Measurements from ENCODE around the gene NDUFA6. TPM values are rescaled to one million over a fixed set of nuclear protein-coding genes. Genes with fewer than 3 reads are reported as not detected.
"Not testable (repeated sequence)": the region's sequence is repeated elsewhere in the genome, so short reads cannot be mapped to it uniquely, and the experiment has no call there.

NDUFA6 gene
- 100 to 1,000 TPM; 117 to 139 (median 125) TPM for total RNA-seq

- H3K4me3 ChIP-seq, result peak within 1 kb of the TSS; percentile 81 to 99 (median 95)
- peak within 1 kb of the TSS; percentile 98 to 100 (median 98) for H3K27ac ChIP-seq
- intact Hi-C loops (cut with DNase I; ENCODE audit: low total_unique reads) (loop anchor here (1.0 kb wide), 3 partner anchors 12 to 346 kb away; partner anchors contain the start of gene SMDT1), in situ Hi-C loops (cut with MboI; ENCODE audit: low sequenced_read_pairs in 4 of 4) (loop anchor here in 3 of 4 donors (10.0 to 25.0 kb wide), 3 partner anchors 184 to 346 kb away; partner anchors contain the start of genes NFAM1 (in 3 of the 3) and TCF20 (in 1 of the 3))
- H3K4me1 ChIP-seq, result peaks cover 24 to 38% of the 10 kb centered on the region in 2 donors
- no peaks in the 10 kb centered on the region for H3K9me3 ChIP-seq
- TF ChIP-seq POLR2A (IDR thresholded peaks at IDR 0.05) (peak; percentile 95 to 97), CTCF (IDR thresholded peaks at IDR 0.05 in 4 of 5, conservative IDR thresholded peaks at IDR 0.05 in 1 of 5) (peak; percentile 92 to 96 (median 96))
- H3K36me3 ChIP-seq, result peaks cover 0 to 18% of the 10 kb centered on the region in 2 donors
- no peaks in the 10 kb centered on the region for H3K27me3 ChIP-seq
- ATAC-seq (peak; percentile 97 to 99), DNase-seq (peak; percentile 100)
Observed at GRCh38 chr22:42090596-42091454, at the start of gene NDUFA6. TSS of gene NDUFA6 (minus strand) at chr22:42090772. CDS start at chr22:42090744, 28 bp downstream.

- ATAC-seq; H3K9me3 ChIP-seq; H3K27me3 ChIP-seq; H3K4me1 ChIP-seq; H3K27ac ChIP-seq; DNase-seq; H3K4me3 ChIP-seq; in situ Hi-C loops (cut with MboI; ENCODE audit: low sequenced_read_pairs in 4 of 4); H3K36me3 ChIP-seq; intact Hi-C loops (cut with DNase I; ENCODE audit: low total_unique reads): not testable (repeated sequence)
Observed at GRCh38 chr22:42140153-42140552, 49.6 kb upstream of the NDUFA6 start.

GRCh38 chr22:42139508-42139907, 48.9 kb upstream of the NDUFA6 start:
- H3K27me3 ChIP-seq; intact Hi-C loops (cut with DNase I; ENCODE audit: low total_unique reads); H3K36me3 ChIP-seq; ATAC-seq; H3K4me1 ChIP-seq; H3K9me3 ChIP-seq; DNase-seq; in situ Hi-C loops (cut with MboI; ENCODE audit: low sequenced_read_pairs in 4 of 4); H3K4me3 ChIP-seq; H3K27ac ChIP-seq: not testable (repeated sequence)

- ATAC-seq, result no peak
- DNase-seq, result no peak
- H3K4me1 ChIP-seq, result peaks cover 0 to 5% of the 10 kb centered on the region in 2 donors
- H3K9me3 ChIP-seq, result no peaks in the 10 kb centered on the region
- intact Hi-C loops (cut with DNase I; ENCODE audit: low total_unique reads) (no loop called here), in situ Hi-C loops (cut with MboI; ENCODE audit: low sequenced_read_pairs in 4 of 4) (no loop called here)
- no peaks in the 10 kb centered on the region for H3K36me3 ChIP-seq
- no peak overlapping the region for H3K4me3 ChIP-seq
- no peak overlapping the region for H3K27ac ChIP-seq
- TF ChIP-seq CTCF (IDR thresholded peaks at IDR 0.05 in 4 of 5, conservative IDR thresholded peaks at IDR 0.05 in 1 of 5) (no peak), POLR2A (IDR thresholded peaks at IDR 0.05) (no peak)
- no peaks in the 10 kb centered on the region for H3K27me3 ChIP-seq
Observed at GRCh38 chr22:42138972-42139371, 48.4 kb upstream of the NDUFA6 start.

GRCh38 chr22:42138122-42138770, 47.7 kb upstream of the NDUFA6 start:
- DNase-seq (no peak), ATAC-seq (no peak)
- H3K27me3 ChIP-seq, result no peaks in the 10 kb centered on the region
- no peak overlapping the region for H3K4me3 ChIP-seq
- intact Hi-C loops (cut with DNase I; ENCODE audit: low total_unique reads) (no loop called here), in situ Hi-C loops (cut with MboI; ENCODE audit: low sequenced_read_pairs in 4 of 4) (no loop called here)
- peaks cover 0 to 5% of the 10 kb centered on the region in 2 donors for H3K4me1 ChIP-seq
- no peaks in the 10 kb centered on the region for H3K36me3 ChIP-seq
- no peaks in the 10 kb centered on the region for H3K9me3 ChIP-seq
- no peak overlapping the region for H3K27ac ChIP-seq
- TF ChIP-seq CTCF (IDR thresholded peaks at IDR 0.05 in 4 of 5, conservative IDR thresholded peaks at IDR 0.05 in 1 of 5) (no peak), POLR2A (IDR thresholded peaks at IDR 0.05) (no peak)

GRCh38 chr22:42135688-42136087, 45.1 kb upstream of the NDUFA6 start:
- ATAC-seq; H3K27ac ChIP-seq; DNase-seq; H3K9me3 ChIP-seq; H3K36me3 ChIP-seq; in situ Hi-C loops (cut with MboI; ENCODE audit: low sequenced_read_pairs in 4 of 4); intact Hi-C loops (cut with DNase I; ENCODE audit: low total_unique reads); H3K4me3 ChIP-seq; H3K4me1 ChIP-seq; H3K27me3 ChIP-seq: not testable (repeated sequence)

All from gastrocnemius medialis (tissue), 4 donors.